HG02870 (cell line): Measurements from ENCODE around the gene CCP110.

ENCODE experiments used
- ATAC-seq: cut with Tn5 transposase; IDR thresholded peaks from one replicate; pipeline ENCODE4 v1.9.1; 2021; ENCODE audit warnings: mild to moderate bottlenecking, moderate library complexity; ENCODE audit not compliant: unreplicated experiment

Gene CCP110

DNA sequence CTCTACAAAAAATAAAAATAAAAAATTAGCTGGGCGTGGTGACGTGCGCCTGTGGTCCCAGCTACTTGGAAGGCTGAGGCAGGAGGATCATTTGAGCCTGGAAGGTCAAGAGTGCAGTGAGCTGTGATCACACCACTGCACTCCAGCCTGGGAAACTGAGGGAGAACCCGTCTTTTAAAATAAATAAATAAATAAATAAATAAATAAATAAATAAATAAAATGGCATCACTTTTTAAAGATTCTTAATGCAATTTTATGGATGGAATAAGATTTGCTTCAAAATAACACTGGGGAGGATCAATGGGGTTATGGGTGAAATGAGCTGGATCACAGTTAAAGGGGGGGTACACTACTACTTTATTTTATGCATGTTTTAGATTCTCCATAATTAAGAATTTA is 16.8 kb upstream of the CCP110 start:
- no peak for ATAC-seq

DNA sequence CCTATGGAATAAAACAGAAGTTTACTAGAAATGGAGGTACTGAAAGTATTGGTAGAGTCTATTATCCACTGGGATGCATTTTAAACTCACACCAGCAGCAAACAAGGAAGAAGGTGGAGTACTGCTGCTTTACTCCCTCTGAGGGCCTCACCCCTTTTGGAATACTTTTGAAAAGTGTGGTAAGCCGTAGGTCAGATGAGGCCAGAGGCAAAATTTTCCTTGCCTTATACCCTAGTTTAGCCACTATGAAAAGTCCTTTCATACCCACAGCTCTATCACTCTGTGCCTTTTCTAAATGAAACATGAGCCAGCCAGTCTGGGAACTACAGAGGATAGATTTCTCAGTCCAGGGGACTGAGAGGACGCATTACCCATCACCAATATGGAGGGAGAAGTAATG is 15.9 kb upstream of the CCP110 start:
- ATAC-seq = no peak

DNA sequence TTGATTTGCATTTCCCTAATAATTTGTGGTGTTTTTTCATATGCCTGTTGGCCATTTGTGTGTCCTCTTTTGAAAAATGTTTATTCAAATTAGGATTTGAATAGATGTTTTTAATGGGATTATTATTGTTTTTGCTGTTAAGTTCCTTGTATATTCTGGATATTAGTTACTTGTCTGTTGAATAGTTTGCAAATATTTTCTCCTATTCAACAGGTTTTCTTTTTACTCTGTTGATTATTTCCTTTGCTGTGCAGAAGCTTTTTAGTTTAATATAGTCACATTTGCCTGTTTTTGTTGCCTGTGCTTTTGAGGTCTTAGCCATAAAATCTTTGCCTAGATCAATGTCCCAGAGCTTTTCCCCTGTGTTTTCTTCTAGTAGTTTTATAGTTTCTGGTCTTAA is 11.4 kb upstream of the CCP110 start:
- no peak for ATAC-seq

DNA sequence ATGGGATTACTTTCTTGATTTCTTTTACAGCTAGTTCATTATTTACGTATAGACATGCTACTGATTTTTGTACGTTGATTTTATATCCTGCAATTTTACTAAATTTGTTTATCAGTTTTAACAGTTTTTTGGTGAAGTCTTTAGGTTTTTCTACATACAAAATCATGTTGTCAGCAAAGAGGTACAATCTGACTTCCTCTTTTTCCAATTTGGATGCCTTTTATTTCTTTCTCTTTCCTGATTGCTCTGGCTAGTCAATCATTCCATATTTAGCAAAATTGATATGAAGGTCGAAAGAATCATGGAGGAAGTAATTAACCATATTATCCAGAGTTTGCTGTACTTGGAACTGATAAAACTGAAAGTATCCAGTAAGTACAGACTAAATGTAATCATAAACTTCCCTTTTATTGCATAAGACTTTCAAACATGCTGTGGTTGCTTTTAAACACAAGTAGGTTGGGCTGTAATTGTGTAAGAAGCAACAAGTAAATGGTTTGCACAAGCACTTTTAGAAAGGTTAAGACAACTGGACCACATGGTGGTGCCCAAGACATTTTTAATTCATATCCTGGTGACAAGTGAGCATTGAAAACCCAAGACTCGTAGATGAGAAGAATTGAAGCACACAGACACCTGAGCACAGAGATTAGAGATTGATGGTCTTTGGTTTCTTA is 10.2 kb upstream of the CCP110 start:
- no peak for ATAC-seq

DNA sequence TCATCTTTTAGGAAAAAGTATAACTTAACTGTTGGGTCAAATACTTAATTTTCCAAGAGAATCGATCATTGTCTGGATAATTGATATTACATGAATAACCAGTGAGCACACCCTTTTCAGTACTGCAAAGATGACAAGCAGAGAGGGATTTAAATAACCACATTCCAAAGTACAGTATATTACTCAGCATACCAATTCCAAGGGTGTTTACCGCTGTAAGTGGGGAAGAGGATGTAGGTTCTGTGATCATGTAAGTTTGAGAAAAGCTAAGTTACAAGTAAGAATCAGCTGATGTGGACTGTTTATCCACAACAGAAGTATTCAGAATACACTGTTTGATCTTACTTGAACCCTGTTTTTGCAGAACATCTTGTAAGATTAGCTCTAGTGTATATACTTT is 8.0 kb upstream of the CCP110 start:
- ATAC-seq = no peak

DNA sequence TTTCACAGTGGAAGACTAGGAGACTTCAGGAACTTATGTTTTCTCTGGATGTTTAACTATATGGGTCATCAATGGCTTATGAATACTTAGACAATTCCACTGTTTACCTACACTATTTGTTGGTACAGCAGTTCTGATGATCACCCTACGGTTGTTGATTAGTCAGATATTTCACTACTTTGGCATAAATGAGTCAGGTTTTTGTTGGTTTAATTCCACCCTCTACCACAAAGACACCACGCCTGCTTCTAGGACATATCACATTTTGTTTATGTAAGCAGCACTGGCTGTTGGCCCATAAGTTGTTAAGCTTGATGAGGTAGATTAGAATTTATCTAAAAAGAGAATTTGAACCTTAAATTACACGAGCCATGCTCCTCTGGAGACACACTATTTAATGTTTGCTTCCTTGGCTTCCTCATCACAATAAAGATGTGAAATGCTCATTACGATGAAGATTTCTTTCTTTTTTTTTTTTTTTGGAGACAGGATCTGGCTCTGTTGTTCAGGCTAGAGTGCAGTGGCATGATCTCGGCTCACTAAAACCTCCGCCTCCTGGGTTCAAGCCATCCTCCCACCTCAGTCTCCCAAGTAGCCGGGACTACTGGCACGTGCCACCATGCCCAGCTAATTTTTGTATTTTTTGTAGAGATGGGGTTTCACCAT is 6.2 kb upstream of the CCP110 start:
- no peak for ATAC-seq

DNA sequence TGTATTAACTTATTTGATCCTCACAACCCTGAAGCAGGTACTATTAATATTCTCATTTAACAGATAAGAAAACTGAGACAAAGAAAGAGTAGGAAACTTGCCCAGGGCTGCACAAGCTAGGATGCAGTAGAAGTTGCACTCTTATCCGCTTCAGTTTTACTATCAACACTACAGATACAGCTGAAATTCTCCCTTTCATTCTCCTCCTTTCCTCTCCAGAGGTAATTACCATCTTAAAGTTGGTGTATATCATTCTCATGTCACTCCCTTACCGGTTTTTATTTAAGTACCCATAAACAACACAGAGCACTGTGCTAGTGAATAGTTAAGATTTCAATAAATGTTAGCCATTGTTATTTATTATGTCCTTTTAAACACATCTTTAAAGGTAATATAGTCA is 5.4 kb upstream of the CCP110 start:
- ATAC-seq = no peak

DNA sequence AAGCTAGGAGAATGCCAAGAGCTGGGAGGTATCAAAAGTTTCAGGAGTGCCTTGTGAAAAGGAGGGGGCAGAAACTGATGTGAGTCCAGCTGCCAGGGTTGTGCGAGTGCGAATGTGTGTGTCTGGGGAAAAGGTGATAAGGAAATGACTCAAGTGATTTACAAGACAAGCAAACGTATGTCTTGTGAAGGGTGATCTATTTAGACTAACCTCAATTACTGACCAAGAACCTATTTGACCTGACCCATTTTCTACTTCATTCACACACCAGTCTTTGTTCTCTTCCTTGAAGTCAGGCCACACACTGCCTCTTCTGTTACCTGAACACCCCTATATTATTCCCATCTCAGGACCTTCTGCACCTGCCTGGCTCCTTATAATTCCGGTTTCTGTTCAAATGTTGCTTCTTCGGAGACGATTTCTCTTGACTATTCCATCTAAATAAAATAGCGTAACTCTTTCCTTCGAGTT is 2.8 kb upstream of the CCP110 start:
- no peak for ATAC-seq

DNA sequence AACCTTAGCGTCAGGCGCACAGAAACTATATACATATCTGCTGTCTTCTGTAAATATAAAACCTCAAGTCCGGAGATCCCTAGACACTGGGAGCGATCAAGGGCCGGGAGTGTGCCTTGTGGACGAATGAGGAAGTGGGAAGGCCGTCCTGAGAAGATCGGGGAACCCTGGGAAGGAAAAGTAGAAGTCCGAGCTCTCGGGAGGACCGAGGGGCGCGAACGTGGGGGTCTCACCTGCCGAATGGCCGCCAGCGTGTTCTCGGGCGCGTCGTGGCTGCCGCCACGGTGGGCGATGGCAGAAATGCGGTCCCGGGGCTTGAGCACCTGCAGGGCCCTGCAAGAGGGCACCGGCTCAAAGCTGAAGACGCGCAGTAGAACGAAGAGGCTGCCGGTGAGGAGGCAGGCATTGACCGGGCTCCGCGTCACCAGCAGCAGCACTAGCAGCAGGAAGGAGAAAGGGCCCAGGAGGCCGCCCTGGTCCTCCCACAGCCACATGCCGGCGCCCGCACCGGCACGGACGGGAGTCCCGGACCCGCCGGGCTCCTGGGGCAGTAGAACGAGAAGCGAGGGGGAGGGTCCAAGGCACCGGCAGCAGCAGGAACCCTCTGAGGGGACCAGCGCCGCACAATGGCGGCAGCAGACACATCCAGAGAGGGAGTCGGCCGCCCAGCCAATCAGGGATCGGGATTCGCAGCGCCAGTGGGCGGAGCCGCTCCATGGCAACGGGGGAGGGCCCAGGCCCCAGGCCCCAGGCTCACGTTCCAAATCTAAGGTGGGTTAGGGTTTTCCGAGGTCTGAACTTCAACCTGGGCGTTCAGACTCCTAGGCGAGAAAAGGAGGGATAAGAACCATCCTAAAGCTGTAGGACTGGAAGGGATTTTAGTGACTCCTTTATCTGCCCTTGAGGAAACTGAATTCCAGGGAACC is 2.0 kb upstream of the CCP110 start, which contains the start of gene GDE1:
Gene GDE1 (minus strand): TSS at position 628 of the 926 bp plus-strand sequence. CDS start 134 bp downstream, at position 494.
- ATAC-seq = peak; percentile 75

DNA sequence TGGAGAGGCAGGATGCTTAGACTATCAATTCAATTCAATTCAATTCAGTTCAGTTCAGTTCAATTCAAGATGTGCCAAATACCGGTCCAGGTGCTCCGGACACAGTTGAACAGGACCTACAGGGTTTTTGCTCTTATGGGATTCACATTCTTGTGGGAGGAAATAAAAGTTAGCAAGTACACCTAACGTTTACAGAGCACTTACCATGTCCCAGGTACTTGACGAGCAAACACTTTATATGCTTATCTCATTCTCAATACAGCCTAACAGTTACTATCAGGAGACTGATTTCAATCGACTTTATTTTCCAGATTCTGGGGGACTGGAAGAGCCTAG is 1.4 kb upstream of the CCP110 start:
- no peak for ATAC-seq

DNA sequence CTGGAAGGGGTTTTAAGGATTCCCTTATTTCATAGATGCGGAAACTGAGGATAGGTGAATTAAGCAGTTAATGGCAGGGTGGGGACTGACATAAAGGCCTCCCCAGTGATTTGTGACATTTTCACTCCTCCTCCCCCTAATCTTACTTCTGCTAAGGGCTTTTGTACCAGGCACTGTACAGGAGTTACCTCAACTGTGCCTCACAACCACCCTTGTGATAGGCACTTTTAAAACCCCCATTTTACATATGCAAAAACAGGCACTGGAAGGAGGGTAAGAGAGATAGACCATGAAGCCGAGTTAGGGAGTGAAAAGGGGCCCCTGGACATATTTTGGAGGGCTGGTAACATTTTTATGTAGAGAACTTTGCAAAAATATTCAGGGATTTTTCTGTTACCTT is 982 bp upstream of the CCP110 start:
- no peak for ATAC-seq

DNA sequence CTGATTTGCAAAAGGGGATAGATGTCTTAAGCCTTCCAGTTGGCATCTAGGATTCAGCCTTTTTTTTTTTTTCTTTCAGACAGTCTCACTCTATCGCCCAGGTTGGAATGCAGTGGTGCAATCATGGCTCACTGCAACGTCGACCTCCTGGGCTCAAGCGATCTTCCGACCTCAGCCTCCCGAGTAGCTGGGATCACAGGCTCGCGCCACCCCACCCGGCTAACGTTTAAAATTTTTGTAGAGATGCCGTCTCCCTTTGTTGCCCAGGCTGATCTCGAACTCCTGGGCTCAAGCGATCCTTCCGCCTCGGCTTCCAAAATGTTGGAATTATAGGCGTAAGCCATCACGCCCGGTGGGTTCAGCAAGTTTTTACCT is 571 bp upstream of the CCP110 start:
- no peak for ATAC-seq

DNA sequence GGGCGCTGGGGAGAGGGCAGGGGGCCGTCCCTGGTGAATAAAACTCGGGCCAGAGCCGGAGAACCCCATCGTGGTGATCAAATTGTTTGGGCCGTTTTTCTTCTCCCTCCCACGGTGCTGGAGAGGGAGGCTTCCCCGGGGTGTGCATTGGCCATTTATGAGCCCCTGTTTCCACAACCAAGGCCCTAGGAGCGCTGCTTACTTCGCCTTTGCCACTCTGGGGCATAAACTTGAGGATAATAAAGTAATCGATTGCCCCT is 544 bp downstream of the CCP110 start:
- no peak for ATAC-seq

DNA sequence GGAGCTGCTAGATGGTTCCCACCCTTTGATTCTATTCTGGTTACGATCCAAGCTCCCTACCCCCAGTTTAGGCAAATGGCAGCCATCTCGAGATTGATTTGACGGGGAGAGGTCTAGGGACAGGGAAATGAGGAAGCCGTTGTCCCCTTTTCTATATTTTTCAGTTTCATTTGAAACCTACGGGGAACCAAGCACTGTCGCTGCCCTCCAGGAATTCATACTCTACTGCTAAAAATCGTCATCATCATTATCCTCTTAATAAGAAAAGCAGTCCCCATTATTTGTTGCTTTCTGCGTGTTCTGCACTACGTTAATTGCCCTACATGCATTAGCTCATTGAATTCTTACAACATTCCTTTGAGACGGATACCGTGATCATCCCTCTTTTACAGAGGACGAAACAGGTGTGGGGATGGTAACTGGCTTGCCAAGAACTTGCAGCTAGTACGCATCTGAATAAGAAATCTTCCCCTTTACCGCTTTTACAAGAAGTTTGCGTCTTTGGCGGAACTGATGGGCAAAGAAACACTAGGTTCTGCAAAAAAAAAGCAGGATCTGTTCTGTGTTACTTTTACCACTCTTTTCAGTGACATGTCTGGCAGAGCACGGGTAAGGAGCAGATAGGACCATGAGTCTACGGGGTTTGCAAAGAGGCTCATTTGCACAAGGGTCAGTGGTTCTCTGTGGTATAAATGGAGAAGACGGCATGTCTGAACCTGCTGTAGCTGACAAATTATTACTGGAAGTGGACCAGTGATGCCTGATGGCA is 1.1 kb downstream of the CCP110 start:
- ATAC-seq = no peak

DNA sequence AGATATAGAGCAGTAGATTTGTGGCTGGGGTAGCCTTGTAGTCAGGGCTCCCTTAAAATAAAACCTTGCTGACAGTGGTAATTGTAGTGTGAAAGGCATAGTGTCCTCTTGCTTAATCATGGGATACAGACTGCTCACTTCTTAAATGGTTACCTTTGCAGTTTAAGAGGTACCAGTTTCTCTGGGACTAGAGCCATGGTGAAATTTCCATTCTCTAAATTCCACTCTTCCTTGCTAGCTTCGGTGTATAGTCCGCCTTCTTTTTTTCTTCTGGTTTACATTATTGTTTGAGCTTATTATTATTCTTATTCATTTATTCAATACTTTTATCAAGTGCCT is 1.6 kb downstream of the CCP110 start:
- no peak for ATAC-seq

DNA sequence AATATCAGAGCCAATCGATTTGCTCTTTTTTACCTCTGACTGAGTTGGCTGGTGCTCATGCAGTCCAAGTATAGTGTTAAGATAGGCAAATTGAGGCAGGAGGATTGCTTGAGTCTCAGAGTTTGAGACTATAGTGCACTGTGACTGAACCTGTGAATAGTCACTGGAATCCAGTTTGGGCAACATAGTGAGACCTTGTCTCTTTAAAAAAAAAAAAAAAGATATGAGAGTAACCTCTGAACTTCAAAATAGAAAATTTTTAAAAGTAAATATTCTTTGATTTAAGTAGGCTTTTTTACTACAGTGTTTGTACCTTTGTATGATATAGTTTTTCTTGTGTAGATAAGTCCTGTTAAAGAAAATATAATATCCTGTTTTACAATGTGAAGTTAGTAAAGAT is 3.4 kb downstream of the CCP110 start:
- ATAC-seq = no peak

DNA sequence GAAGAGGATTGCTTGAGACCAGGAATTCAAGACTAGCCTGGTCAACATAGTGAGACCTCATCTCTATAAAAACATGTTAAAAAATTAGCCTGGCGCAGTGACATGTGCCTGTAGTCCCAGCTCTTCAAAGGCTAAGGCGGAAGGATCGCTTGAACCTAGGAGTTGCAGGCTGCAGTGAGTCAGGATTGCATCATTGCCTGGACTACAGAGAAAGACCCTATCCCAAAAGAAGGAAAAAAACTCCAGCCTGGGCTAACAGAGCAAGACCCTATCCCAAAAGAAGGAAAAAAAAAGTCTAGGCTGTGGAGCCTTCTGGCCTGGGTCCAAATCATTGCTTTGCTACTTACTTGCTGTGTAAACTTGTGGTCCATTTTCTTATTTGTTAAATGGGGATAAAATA is 4.9 kb downstream of the CCP110 start:
- ATAC-seq = no peak

DNA sequence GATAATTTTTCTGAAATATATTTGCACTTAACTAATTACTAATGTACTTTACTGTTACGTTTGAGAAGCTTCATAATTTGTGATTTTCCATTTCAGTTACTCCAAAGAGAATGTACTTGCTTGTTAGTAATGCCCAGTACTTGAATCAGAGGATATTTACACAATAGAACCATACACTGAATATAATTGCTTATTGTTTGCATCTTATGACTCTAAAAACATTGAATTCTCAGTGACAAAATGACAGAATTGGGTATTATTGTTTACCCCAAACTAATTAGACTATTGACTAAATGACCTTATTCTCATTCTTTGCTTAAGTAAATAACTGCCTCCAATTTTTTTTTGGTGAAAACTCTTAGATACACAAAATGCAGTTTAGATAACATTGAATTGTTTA is 8.9 kb downstream of the CCP110 start:
- no peak for ATAC-seq

DNA sequence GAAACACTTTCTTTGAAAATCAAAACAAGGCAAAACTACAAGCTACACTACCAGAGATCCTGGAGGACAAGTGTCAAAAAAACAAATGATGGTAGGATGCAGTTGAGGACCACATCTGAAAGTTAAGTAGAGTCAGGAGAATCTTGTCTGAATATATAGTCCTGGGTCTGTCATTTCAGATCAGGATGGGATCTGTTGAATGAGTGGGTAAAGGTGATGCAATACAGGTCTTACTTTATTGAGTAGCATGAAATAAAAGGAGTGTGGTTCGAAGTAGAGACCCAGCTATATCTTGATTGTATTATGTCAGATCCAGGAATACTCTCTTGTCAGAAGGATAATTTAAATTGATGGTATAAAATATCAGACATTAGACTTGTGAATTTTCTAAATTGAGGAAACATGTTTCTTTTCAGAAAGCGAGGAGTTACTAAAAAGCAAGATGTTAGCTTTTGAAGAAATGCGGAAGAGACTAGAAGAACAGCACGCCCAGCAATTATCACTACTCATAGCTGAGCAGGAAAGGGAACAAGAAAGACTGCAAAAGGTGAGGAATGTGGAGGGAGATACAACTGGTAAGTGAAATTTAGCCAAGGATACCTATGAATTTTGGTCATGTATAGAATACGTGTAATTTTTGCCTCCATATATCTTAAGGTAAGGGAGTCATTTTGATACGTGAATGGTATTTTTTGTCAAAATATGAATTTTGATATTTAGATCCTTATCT is 16.7 kb downstream of the CCP110 start:
- no peak for ATAC-seq

DNA sequence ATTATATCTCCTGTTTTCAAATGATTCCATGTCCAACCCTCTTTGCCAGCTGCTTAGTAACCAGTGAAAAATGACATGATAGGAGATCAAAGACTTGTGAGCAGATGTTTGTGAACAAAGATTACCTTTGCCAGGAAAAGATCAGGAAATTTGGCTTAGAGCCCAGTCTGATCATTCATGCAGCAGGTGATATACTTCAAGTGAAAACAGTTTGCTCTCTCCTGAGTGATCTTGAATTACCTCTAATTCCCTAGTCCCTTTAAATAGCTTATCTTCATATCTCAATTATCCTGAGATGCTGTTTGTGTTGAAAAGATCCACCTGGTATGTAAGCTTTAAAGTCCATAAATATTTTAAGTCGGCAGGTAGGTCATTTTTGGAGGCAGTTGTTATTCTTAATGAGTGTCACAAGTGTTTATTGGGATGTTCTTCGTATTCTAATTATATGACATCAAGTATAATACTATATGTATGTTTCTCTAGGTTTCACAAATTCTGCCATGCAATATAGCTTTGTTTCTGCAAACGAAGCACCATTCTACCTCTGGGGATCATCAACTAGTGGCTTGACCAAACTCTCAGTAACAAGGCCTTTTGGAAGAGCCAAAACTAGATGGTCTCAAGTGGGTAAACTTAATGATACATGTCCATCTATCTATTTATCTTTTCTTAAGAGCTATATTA is 18.5 kb downstream of the CCP110 start:
- no peak for ATAC-seq
